ENCODE results near the gene LOXL3.

The LOXL3 gene

GRCh38 chr2:74553892-74554819 is at the start of gene LOXL3, which contains the start of gene DOK1:
Gene LOXL3, minus strand, starts transcription at chr2:74553942. Its CDS starts 1,308 bp downstream, at chr2:74552634.
Gene DOK1, plus strand, starts transcription at chr2:74554720. Its CDS starts 35 bp downstream, at chr2:74554755.
- peaks cover 73% of the 10 kb centered on the region for H3K79me2 ChIP-seq (ENCODE audit: control insufficient read depth, insufficient read depth, low read length, unreplicated experiment)
- H3K27ac ChIP-seq (ENCODE audit: low read depth, low read length) = peak within 1 kb of the TSS; percentile 89
- no peaks in the 10 kb centered on the region for H3K27me3 ChIP-seq (ENCODE audit: insufficient read depth, low read length)
- peak within 1 kb of the TSS; percentile 97 for H3K4me3 ChIP-seq (ENCODE audit: low read depth, low read length)
- peaks cover 56% of the 10 kb centered on the region for H3K4me1 ChIP-seq (ENCODE audit: control insufficient read depth, insufficient read depth, low read length, unreplicated experiment)
- H3K36me3 ChIP-seq (ENCODE audit: insufficient read depth, low read length) = peaks cover 15% of the 10 kb centered on the region; the same call in 1 of the 2 replicates
- H2AFZ ChIP-seq (ENCODE audit: low read length, unreplicated experiment) = peak within 1 kb of the TSS; percentile 63

- Histone ChIP-seq H3K79me2 (ENCODE audit: control insufficient read depth, insufficient read depth, low read length, unreplicated experiment) (no peaks in the 10 kb centered on the region), H3K36me3 (ENCODE audit: insufficient read depth, low read length) (no peaks in the 10 kb centered on the region), H3K27ac (ENCODE audit: low read depth, low read length) (no peak overlapping the region), H2AFZ (ENCODE audit: low read length, unreplicated experiment) (no peak overlapping the region), H3K4me1 (ENCODE audit: control insufficient read depth, insufficient read depth, low read length, unreplicated experiment) (peaks cover 12% of the 10 kb centered on the region), H3K4me3 (ENCODE audit: low read depth, low read length) (no peak overlapping the region), H3K27me3 (ENCODE audit: insufficient read depth, low read length) (no peaks in the 10 kb centered on the region)
Measured at GRCh38 chr2:74602586-74603281, 49.0 kb upstream of the LOXL3 start.

- Histone ChIP-seq H3K79me2 (ENCODE audit: control insufficient read depth, insufficient read depth, low read length, unreplicated experiment) (no peaks in the 10 kb centered on the region), H3K27me3 (ENCODE audit: insufficient read depth, low read length) (no peaks in the 10 kb centered on the region), H2AFZ (ENCODE audit: low read length, unreplicated experiment) (no peak overlapping the region), H3K4me1 (ENCODE audit: control insufficient read depth, insufficient read depth, low read length, unreplicated experiment) (peaks cover 14% of the 10 kb centered on the region), H3K4me3 (ENCODE audit: low read depth, low read length) (no peak overlapping the region), H3K36me3 (ENCODE audit: insufficient read depth, low read length) (no peaks in the 10 kb centered on the region), H3K27ac (ENCODE audit: low read depth, low read length) (no peak overlapping the region)
Measured at GRCh38 chr2:74599676-74600075, 45.9 kb upstream of the LOXL3 start.

- H3K4me3 ChIP-seq (ENCODE audit: low read depth, low read length) = no peak overlapping the region
- H2AFZ ChIP-seq (ENCODE audit: low read length, unreplicated experiment) = no peak overlapping the region
- no peaks in the 10 kb centered on the region for H3K27me3 ChIP-seq (ENCODE audit: insufficient read depth, low read length)
- H3K79me2 ChIP-seq (ENCODE audit: control insufficient read depth, insufficient read depth, low read length, unreplicated experiment) = no peaks in the 10 kb centered on the region
- peaks cover 18% of the 10 kb centered on the region for H3K4me1 ChIP-seq (ENCODE audit: control insufficient read depth, insufficient read depth, low read length, unreplicated experiment)
- H3K36me3 ChIP-seq (ENCODE audit: insufficient read depth, low read length) = no peaks in the 10 kb centered on the region
- no peak overlapping the region for H3K27ac ChIP-seq (ENCODE audit: low read depth, low read length)
Measured at GRCh38 chr2:74597410-74597809, 43.7 kb upstream of the LOXL3 start.

- Histone ChIP-seq H3K36me3 (ENCODE audit: insufficient read depth, low read length) (no peaks in the 10 kb centered on the region), H3K4me1 (ENCODE audit: control insufficient read depth, insufficient read depth, low read length, unreplicated experiment) (peaks cover 12% of the 10 kb centered on the region), H3K79me2 (ENCODE audit: control insufficient read depth, insufficient read depth, low read length, unreplicated experiment) (no peaks in the 10 kb centered on the region), H2AFZ (ENCODE audit: low read length, unreplicated experiment) (no peak overlapping the region), H3K27ac (ENCODE audit: low read depth, low read length) (no peak overlapping the region), H3K4me3 (ENCODE audit: low read depth, low read length) (no peak overlapping the region), H3K27me3 (ENCODE audit: insufficient read depth, low read length) (no peaks in the 10 kb centered on the region)
Measured at GRCh38 chr2:74596584-74596983, 42.8 kb upstream of the LOXL3 start.

GRCh38 chr2:74593826-74594772 is 40.4 kb upstream of the LOXL3 start:
- Histone ChIP-seq H3K4me3 (ENCODE audit: low read depth, low read length) (no peak overlapping the region), H3K27me3 (ENCODE audit: insufficient read depth, low read length) (no peaks in the 10 kb centered on the region), H3K27ac (ENCODE audit: low read depth, low read length) (peak overlapping the region; percentile 38), H3K4me1 (ENCODE audit: control insufficient read depth, insufficient read depth, low read length, unreplicated experiment) (peaks cover 15% of the 10 kb centered on the region), H3K79me2 (ENCODE audit: control insufficient read depth, insufficient read depth, low read length, unreplicated experiment) (no peaks in the 10 kb centered on the region), H3K36me3 (ENCODE audit: insufficient read depth, low read length) (no peaks in the 10 kb centered on the region), H2AFZ (ENCODE audit: low read length, unreplicated experiment) (no peak overlapping the region)

GRCh38 chr2:74588664-74589063 is 34.9 kb upstream of the LOXL3 start:
- Histone ChIP-seq H3K4me3 (ENCODE audit: low read depth, low read length) (no peak overlapping the region), H3K27me3 (ENCODE audit: insufficient read depth, low read length) (no peaks in the 10 kb centered on the region), H3K4me1 (ENCODE audit: control insufficient read depth, insufficient read depth, low read length, unreplicated experiment) (peaks cover 35% of the 10 kb centered on the region), H2AFZ (ENCODE audit: low read length, unreplicated experiment) (no peak overlapping the region), H3K36me3 (ENCODE audit: insufficient read depth, low read length) (no peaks in the 10 kb centered on the region), H3K27ac (ENCODE audit: low read depth, low read length) (no peak overlapping the region), H3K79me2 (ENCODE audit: control insufficient read depth, insufficient read depth, low read length, unreplicated experiment) (no peaks in the 10 kb centered on the region)

GRCh38 chr2:74587664-74588277 is 34.0 kb upstream of the LOXL3 start:
- Histone ChIP-seq H3K4me1 (ENCODE audit: control insufficient read depth, insufficient read depth, low read length, unreplicated experiment) (peaks cover 40% of the 10 kb centered on the region), H3K4me3 (ENCODE audit: low read depth, low read length) (no peak overlapping the region), H3K27ac (ENCODE audit: low read depth, low read length) (no peak overlapping the region), H3K27me3 (ENCODE audit: insufficient read depth, low read length) (no peaks in the 10 kb centered on the region), H3K79me2 (ENCODE audit: control insufficient read depth, insufficient read depth, low read length, unreplicated experiment) (no peaks in the 10 kb centered on the region), H3K36me3 (ENCODE audit: insufficient read depth, low read length) (no peaks in the 10 kb centered on the region), H2AFZ (ENCODE audit: low read length, unreplicated experiment) (no peak overlapping the region)

- no peaks in the 10 kb centered on the region for H3K27me3 ChIP-seq (ENCODE audit: insufficient read depth, low read length)
- peak overlapping the region; percentile 37 for H3K27ac ChIP-seq (ENCODE audit: low read depth, low read length)
- H3K4me1 ChIP-seq (ENCODE audit: control insufficient read depth, insufficient read depth, low read length, unreplicated experiment) = peaks cover 40% of the 10 kb centered on the region
- H3K36me3 ChIP-seq (ENCODE audit: insufficient read depth, low read length) = no peaks in the 10 kb centered on the region
- H3K79me2 ChIP-seq (ENCODE audit: control insufficient read depth, insufficient read depth, low read length, unreplicated experiment) = no peaks in the 10 kb centered on the region
- H2AFZ ChIP-seq (ENCODE audit: low read length, unreplicated experiment) = peak overlapping the region; percentile 92
- H3K4me3 ChIP-seq (ENCODE audit: low read depth, low read length) = peak overlapping the region; percentile 55
Measured at GRCh38 chr2:74585406-74586185, 31.9 kb upstream of the LOXL3 start.

Measured in ACC112 (cell line).